Measurements from ENCODE around the gene KMO.

Gene KMO

GRCh38 chr1:241532162-241532531 lies at the start of gene KMO:
TSS of gene KMO (plus strand) at chr1:241532378. CDS start at chr1:241532445, 67 bp downstream.
- DNase-seq = peak; percentile 38

- peak; percentile 24 for DNase-seq
These were observed 49.4 kb upstream of the KMO start for GRCh38 chr1:241482761-241483250.

DNA sequence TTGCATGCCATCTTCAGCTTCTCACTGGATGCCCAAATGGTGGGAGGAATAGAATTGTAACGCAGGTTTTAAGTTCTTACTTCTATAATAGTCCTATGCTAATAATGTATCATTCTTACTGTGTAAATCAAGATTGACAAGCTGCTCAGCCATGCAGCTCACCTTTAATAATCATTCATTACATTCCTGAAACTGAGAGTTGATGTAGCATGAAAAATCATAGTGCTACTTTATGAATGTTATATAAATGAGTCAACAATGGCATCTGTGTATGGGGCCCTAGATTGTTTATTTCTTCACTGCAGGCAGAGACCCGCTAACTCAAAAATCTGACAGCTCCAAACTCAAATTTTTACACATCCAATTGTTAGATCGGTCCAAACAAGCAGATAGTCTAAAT lies 47.0 kb upstream of the KMO start:
- no peak for DNase-seq

DNA sequence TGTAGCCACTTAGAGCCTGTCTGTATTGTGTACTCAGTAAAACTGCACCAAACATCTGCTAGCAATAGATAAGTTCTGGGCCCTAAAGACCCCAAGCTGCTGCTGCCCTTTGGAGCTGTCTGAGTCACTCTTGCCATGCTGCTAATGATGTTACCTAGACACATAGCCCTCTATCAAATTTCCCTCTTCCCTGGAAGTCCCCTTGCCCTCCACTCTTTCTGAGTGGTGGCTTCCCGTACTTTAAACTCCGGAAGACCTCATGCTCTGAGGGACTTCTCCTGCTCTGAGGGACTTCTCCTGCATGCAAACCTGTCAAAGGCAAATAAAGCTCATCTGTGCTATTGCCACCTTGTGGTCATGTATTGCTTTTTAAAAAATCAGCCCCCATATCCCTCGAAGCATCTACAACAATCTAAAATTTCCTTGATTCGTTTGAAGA lies 46.6 kb upstream of the KMO start:
- DNase-seq = peak; percentile 75

DNA sequence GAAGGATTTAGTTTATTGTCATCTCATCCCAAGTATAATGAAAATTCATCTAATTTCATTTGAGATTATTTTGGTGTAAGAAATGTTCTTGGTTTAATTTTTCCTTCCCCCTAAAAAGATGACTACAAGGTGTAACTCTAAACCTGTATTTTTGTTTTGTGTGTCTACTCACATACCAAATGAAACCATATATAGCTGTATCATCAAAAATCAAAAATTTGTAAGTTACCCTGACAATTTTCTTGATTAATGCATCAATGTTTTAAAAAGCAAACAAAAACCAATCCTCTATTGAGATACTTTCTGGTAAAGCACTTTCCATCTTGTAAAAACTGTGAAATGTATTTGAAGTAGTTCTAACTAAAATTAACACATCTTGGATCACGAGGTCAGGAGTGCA lies 43.4 kb upstream of the KMO start:
- DNase-seq = no peak

GRCh38 chr1:241495741-241496140 lies 36.4 kb upstream of the KMO start:
- no peak for DNase-seq

- peak; percentile 63 for DNase-seq
These were observed 32.3 kb upstream of the KMO start for GRCh38 chr1:241499910-241500309.

GRCh38 chr1:241503444-241503843 lies 28.7 kb upstream of the KMO start:
- no peak for DNase-seq

DNA sequence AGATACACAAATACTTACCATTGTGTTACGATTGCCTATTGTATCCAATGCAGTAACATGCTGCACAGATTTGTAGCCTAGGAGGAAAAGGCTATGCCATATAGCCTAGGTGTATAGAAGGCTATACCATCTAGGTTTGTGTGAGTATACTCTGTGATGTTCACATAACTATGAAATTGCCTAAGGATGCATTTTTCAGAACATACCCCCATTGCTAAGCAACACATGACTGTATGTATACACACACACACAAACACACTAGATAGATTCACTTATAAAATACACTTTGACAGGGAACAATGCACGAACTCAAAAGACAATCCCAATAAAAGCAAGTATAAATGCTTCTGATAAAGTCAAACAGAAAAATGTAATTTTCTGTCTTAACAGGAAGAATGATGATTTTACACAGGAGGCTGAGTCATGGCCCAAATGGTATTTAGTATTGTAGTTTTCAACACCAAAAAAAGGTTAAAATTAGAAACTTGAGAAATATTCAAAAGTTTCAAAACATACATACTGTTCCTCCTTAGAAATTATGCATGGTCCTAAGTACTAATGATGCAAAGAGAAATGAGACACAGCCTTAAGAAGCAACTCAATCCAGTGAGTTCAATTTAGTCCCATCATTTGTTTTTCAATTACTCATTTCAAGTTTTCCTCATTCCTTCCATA lies 24.9 kb upstream of the KMO start:
- no peak for DNase-seq

GRCh38 chr1:241513378-241513777 lies 18.8 kb upstream of the KMO start:
- no peak for DNase-seq

DNA sequence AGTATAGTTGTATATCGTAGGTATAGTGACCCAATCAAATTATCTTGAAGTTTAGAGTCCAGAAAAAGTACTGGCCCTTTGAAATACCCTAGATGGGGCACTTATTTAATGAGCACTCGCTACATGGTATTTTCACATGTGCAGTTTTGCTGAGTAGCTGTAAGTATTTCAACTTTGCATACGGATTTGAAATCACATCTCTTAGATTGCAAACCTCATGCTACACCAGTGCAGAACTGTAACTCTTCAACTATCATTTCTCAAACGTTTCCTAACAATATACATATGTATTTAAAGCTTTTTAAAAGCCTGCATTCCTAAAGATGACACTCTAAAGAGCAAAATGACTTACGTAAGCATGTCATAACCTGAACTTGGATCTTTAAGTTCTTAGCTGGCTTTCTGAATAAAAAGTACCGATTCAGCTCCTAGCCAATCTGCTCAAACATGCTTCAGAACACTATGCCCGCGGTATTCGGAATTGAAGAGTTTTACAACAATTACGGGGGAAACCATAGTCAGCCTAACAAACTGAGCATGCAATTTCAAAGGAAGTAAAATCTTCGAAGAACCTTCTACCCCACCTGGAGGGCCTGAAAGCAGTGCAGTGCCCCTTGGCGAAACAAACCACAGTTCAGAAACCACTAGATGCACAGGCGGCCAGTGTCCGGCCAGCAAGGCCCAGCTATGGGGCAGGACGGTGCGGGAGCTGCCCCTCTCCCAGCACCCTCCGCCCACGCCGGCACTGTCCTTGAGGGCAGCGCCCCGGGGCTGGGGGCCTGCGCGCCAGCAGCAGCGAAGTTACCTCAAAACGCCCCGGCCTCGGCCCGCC lies 13.5 kb upstream of the KMO start:
- DNase-seq = peak; percentile 67

DNA sequence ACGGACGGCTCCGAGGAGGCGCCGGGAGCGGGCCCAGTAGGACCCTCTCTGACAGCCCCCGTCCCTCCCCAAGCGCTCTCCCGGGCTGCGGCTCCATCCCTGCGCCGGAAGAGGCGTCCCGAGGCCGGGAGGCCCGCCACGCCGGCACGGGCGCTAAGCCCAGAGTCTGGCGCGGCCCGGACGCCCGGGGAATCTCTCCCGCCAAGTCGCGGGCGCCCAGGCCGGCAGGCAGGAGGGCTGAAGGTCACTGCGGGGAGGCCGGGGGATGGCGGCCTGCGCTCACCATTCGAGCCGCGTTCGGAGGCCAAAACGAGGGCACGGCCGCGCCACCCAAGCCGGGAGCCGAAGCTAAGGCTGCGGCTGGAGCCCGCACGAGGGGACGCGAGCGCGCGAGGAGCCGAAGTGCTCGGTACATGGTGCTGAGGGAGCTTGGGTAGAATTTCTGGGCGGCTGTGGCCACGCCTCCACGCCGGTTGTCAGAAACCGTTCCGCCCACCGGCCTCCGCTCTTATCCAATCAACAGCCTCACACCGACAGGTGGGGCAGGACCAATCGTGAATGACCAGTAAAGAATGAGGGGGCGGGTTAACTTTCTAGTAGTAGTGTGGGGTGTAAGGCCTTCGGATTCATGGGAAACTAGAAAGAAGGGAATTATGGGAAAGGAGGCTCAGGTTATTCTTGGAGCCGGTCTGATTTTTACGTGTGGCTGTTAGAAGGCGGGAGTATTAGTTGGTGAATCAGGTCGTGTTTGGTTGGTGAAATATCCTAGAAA lies 12.7 kb upstream of the KMO start, which contains the start of gene FH:
FH (minus strand) TSS at position 448 of the 772 bp plus-strand sequence; CDS start at position 415, 33 bp downstream.
- peak; percentile 99 for DNase-seq

GRCh38 chr1:241520080-241520465 lies 12.1 kb upstream of the KMO start:
- DNase-seq = peak; percentile 43

DNA sequence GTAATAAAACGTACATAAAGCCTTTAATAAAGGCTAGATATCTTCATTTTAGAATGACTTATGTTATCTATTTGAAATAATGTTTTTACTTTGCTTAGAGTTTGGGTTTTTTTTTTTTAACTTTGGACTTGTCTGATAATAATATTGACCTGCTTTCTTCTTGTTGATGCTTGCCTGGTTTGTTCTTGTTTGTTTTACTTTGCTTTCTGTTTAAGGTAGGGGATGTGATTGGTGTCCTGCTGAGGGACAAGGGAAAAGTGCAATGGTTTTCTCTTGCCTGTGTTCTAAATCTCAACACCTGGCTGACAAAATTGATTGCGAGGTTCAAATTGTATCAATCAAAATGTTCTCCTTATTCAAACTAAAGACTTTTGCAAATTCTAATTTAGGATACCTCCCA lies 10.5 kb upstream of the KMO start:
- no peak for DNase-seq

DNA sequence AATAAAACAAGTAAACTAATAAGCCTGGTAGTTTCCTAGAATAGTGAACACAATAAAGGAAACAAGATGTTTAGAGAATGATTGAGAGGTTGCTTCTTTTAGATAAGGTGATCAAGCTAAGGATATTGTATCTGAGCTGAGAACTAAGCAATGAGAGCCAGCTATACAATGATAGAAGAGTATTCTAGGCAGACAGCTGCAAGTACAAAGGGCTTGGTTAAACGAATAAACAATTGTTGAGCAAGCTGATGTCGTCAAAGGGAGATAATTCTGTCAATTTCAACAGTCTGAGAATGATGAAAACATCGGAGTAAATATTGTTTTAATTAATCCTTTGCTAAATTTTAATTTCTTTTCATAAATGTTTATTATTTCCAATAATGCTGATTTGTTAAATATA lies 7.2 kb upstream of the KMO start:
- DNase-seq = peak; percentile 22

DNA sequence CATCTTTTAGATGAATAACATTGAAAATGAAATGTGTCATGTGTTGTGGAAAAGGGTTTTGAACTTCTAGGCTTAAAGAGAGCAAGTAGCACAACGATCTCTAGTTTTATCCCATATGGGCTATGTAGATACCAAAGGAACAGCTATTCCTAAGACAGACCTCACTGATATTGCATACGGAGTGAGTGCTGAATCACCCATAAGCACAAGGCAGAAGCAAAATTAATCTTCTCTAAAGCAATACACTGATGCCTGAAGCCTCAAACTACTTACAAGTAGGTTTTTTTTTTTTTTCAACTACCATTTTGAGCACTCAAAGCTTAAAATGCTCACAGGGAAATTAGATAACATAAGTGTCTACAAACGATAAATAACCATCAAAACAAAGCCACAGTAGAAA lies 5.0 kb upstream of the KMO start:
- DNase-seq = no peak

DNA sequence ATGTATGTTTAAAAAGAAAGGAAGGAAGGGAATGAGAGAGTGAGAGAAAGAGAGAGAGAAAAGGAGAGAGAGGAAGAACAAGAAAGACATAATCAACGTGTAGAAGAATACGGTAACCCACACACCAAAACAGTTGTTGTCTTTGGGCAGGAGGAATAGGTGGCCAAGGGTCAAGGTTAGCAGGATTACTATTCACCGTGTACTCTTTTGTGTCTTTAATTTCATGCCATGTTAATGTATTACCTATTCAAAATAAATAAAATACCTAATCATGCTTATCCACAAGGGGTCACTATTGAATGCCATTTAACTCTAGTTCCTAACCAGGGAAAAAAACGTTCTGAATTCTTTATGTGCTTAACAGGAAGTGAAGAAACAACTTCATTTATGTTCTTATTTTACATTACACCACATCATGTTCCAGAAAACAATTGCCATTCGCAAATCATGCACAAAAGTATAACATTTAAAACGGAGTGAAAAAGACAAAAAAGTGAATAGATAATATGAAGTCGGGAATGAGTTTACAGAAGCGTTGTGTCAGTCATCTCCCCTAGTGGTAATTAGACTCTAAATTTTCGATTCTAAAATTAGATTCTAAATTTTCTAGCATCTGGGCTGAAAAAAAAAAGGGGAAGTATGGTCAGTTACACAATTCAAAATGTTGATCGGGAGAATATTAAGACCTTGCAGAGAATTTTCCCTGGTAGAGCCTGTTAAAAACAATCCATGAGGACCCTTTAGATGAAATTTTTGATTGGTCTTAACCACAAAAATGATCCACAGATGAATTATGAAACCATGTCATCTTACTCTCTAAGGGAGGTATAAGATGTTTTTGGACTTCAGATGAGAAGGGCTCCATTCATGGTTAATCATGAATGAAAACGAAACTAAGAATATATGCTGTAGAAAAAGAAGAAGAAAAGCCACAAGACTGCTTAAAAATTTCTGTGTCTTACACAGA lies 700 bp upstream of the KMO start:
- DNase-seq = peak; percentile 91

GRCh38 chr1:241532864-241533263 lies 686 bp downstream of the KMO start:
- no peak for DNase-seq

- DNase-seq = no peak
These were observed 1.3 kb downstream of the KMO start for GRCh38 chr1:241533326-241534115.

GRCh38 chr1:241536304-241536703 lies 4.1 kb downstream of the KMO start:
- DNase-seq = no peak

DNA sequence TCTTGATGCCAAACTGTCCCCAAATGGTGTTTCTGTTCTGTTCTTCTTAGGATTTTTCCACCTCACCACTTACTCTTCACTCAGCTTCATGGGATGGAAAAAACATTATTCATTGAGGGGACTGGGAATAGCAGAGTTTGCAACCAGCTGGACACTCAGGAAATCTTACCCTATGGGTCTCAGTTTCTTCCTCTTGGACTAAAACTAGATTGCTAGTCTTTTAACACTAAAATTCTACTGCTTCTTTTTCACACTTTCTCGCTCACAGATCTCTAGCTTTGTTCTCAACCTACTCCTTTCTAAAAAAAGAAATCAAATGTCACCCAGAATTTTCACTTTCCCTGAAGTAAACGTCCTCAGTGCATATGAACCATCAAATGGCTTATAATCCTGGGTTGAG lies 4.8 kb downstream of the KMO start:
- DNase-seq = no peak

All from DMS53 (cell line).